SK-N-SH treated with all-trans-retinoic acid at 6 μM for 48 hours (cell line): ENCODE results near the gene RABGAP1L.

Experiments
- ARNTL ChIP-seq: fragments of 450-650 bp; formaldehyde crosslinking; IDR thresholded peaks from 2 replicates; pipeline ENCODE4 v1.5.0; 2020; ENCODE audit warnings: low read depth, mild to moderate bottlenecking, moderate library complexity, borderline replicate concordance
- BACH2 ChIP-seq: fragments of 250-450 bp; sonication (Bioruptor Pico); IDR thresholded peaks from 2 replicates; pipeline ENCODE4 v1.9.0; 2021; ENCODE audit warnings: mild to moderate bottlenecking, borderline replicate concordance
- PATZ1 ChIP-seq: fragments of 250-450 bp; sonication (Bioruptor Pico); IDR thresholded peaks from 2 replicates; pipeline ENCODE4 v1.8.0; 2020; ENCODE audit warnings: mild to moderate bottlenecking, moderate library complexity, borderline replicate concordance

- no peak for TF ChIP-seq PATZ1 (CRISPR knock-in tag)
- no peak for TF ChIP-seq ARNTL (CRISPR knock-in tag)
- TF ChIP-seq BACH2 (CRISPR knock-in tag), result no peak
These were observed 110.8 kb downstream of the RABGAP1L start for GRCh38 chr1:174269989-174270651.
